ENCODE data around the gene SMARCD1.
"Not testable (repeated sequence)": the region's sequence is repeated elsewhere in the genome, so short reads cannot be mapped to it uniquely, and the experiment has no call there.

The SMARCD1 gene

DNA sequence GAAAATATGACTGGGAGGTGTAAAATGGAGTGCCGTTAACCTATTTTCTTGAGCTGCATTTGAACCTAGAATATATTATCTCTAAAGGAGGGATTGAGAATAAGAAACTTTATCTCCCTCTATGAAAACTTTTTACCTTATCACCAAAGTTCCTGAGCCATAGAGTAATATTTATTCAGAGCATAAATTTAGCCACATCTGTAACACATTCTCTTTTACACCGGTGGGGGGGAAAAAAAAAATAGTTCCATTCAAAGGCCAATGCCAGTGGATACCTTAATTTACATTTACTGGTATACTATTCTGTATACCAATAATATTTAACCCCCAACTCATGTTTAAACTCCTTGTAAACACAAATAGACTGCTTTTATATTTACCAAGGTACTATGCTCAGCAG lies 60.3 kb downstream of the SMARCD1 start:
- Histone ChIP-seq H3K4me2 (ENCODE audit: low read depth, low read length) (no peak overlapping the region), H3K79me2 (ENCODE audit: low read length) (no peaks in the 10 kb centered on the region), H3K4me3 (ENCODE audit: low read length) (no peak overlapping the region), H4K20me1 (ENCODE audit: insufficient read depth, low read length) (no peaks in the 10 kb centered on the region), H2AFZ (ENCODE audit: low read length) (no peak overlapping the region), H3K9ac (ENCODE audit: low read length) (no peak overlapping the region), H3K9me2 (replicated peaks; ENCODE audit: insufficient read depth, low read length) (no peaks in the 10 kb centered on the region), H3F3A (ENCODE audit: insufficient read depth, low read length) (no peaks in the 10 kb centered on the region), H3K36me3 (replicated peaks; ENCODE audit: insufficient read depth, low read length) (no peaks in the 10 kb centered on the region), H3K27me3 (replicated peaks; ENCODE audit: insufficient read depth, low read length) (no peaks in the 10 kb centered on the region), H3K9me3 (replicated peaks; ENCODE audit: insufficient read depth, low read length) (no peaks in the 10 kb centered on the region), H3K27ac (ENCODE audit: low read length) (no peak overlapping the region), H3K4me1 (ENCODE audit: low read length) (no peaks in the 10 kb centered on the region)
- no peak for DNase-seq
- no peak for TF ChIP-seq EZH2phosphoT487 (IDR thresholded peaks at IDR 0.05; ENCODE audit: low read length)
- TF ChIP-seq, protein P1, sequence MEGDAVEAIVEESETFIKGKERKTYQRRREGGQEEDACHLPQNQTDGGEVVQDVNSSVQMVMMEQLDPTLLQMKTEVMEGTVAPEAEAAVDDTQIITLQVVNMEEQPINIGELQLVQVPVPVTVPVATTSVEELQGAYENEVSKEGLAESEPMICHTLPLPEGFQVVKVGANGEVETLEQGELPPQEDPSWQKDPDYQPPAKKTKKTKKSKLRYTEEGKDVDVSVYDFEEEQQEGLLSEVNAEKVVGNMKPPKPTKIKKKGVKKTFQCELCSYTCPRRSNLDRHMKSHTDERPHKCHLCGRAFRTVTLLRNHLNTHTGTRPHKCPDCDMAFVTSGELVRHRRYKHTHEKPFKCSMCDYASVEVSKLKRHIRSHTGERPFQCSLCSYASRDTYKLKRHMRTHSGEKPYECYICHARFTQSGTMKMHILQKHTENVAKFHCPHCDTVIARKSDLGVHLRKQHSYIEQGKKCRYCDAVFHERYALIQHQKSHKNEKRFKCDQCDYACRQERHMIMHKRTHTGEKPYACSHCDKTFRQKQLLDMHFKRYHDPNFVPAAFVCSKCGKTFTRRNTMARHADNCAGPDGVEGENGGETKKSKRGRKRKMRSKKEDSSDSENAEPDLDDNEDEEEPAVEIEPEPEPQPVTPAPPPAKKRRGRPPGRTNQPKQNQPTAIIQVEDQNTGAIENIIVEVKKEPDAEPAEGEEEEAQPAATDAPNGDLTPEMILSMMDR (IDR thresholded peaks at IDR 0.05; ENCODE audit: low read length) = no peak

DNA sequence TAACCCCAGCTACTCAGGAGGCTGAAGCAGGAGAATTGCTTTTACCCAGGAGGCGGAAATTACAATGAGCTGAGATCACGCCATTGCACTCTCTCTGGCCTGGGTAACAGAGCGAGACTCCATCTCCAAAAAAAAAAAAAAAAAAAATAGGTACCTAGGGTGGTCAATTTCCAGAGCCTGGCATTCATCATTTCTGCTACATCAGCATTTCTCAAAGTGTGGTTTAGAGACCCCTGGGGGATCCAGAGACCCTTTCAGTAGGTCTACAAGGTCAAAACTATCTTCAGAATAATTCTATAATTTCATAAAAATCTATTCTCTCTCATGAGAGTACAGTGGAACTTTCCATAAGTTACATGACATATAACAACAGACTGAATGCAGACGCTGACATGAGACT lies 62.1 kb downstream of the SMARCD1 start:
- Histone ChIP-seq H3K9me3 (replicated peaks; ENCODE audit: insufficient read depth, low read length) (no peaks in the 10 kb centered on the region), H3K4me3 (ENCODE audit: low read length) (no peak overlapping the region), H3K4me1 (ENCODE audit: low read length) (no peaks in the 10 kb centered on the region), H3K27me3 (replicated peaks; ENCODE audit: insufficient read depth, low read length) (no peaks in the 10 kb centered on the region), H3K9ac (ENCODE audit: low read length) (no peak overlapping the region), H3K36me3 (replicated peaks; ENCODE audit: insufficient read depth, low read length) (no peaks in the 10 kb centered on the region), H3F3A (ENCODE audit: insufficient read depth, low read length) (no peaks in the 10 kb centered on the region), H3K4me2 (ENCODE audit: low read depth, low read length) (no peak overlapping the region), H2AFZ (ENCODE audit: low read length) (no peak overlapping the region), H3K79me2 (ENCODE audit: low read length) (no peaks in the 10 kb centered on the region), H3K27ac (ENCODE audit: low read length) (no peak overlapping the region), H3K9me2 (replicated peaks; ENCODE audit: insufficient read depth, low read length) (no peaks in the 10 kb centered on the region), H4K20me1 (ENCODE audit: insufficient read depth, low read length) (no peaks in the 10 kb centered on the region)
- DNase-seq = no peak
- TF ChIP-seq, protein P1 (IDR thresholded peaks at IDR 0.05; ENCODE audit: low read length) = no peak
- TF ChIP-seq EZH2 (optimal IDR thresholded peaks at IDR 0.05; ENCODE audit: low read depth, low read length) = no peak
- no peak for TF ChIP-seq EZH2phosphoT487 (IDR thresholded peaks at IDR 0.05; ENCODE audit: low read length)

DNA sequence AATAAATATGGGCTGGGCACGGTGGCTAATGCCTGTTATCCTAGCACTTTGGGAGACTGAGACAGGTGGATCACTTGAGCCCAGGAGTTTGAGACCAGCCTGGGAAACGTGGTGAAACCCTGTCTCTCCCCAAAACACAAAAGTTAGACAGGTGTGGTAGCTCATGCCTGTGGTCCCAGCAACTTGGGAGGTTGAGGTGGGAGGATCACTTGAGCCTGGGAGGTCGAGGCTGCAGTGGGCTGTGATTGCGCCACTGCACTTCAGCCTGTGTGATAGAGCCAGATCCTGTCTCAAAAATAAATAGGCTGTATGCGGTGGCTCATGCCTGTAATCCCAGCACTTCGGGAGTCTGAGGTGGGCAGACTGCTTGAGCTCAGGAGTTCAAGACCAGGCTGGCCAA lies 62.9 kb downstream of the SMARCD1 start:
- H3K4me2 ChIP-seq (ENCODE audit: low read depth, low read length); H3K9me2 ChIP-seq (replicated peaks; ENCODE audit: insufficient read depth, low read length); H3K9me3 ChIP-seq (replicated peaks; ENCODE audit: insufficient read depth, low read length); H3K36me3 ChIP-seq (replicated peaks; ENCODE audit: insufficient read depth, low read length); H3K9ac ChIP-seq (ENCODE audit: low read length); H2AFZ ChIP-seq (ENCODE audit: low read length); H3K4me1 ChIP-seq (ENCODE audit: low read length); H3K27me3 ChIP-seq (replicated peaks; ENCODE audit: insufficient read depth, low read length); H4K20me1 ChIP-seq (ENCODE audit: insufficient read depth, low read length); H3K4me3 ChIP-seq (ENCODE audit: low read length); DNase-seq; H3K79me2 ChIP-seq (ENCODE audit: low read length); H3K27ac ChIP-seq (ENCODE audit: low read length); H3F3A ChIP-seq (ENCODE audit: insufficient read depth, low read length): not testable (repeated sequence)

DNA sequence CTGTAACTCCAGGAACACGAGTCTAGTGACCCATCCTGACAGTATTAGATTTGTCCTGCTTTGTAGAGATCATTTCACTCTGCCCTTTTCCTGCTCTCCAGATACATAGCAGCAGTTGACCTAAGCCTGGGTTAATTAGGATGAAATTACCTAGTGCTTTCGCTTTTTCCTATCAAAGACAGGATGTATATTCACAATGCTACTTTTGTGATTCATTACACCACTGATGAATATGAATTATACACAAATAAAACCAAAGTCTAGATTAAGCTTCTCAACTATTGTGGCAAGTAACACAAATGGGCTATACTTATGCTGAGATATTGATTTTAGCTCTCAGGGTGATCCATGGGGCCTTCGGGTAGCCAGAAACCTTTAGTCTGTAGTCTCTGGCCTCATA lies 64.2 kb downstream of the SMARCD1 start:
- no peaks in the 10 kb centered on the region for H3K36me3 ChIP-seq (replicated peaks; ENCODE audit: insufficient read depth, low read length)
- H3K79me2 ChIP-seq (ENCODE audit: low read length) = no peaks in the 10 kb centered on the region
- H3K9me2 ChIP-seq (replicated peaks; ENCODE audit: insufficient read depth, low read length) = no peaks in the 10 kb centered on the region
- H4K20me1 ChIP-seq (ENCODE audit: insufficient read depth, low read length) = no peaks in the 10 kb centered on the region
- no peak overlapping the region for H3K9ac ChIP-seq (ENCODE audit: low read length)
- TF ChIP-seq, protein P1 (IDR thresholded peaks at IDR 0.05; ENCODE audit: low read length) = no peak
- no peak for TF ChIP-seq EZH2 (optimal IDR thresholded peaks at IDR 0.05; ENCODE audit: low read depth, low read length)
- TF ChIP-seq EZH2phosphoT487 (IDR thresholded peaks at IDR 0.05; ENCODE audit: low read length) = no peak
- H2AFZ ChIP-seq (ENCODE audit: low read length) = no peak overlapping the region
- H3K27me3 ChIP-seq (replicated peaks; ENCODE audit: insufficient read depth, low read length) = no peaks in the 10 kb centered on the region
- H3K4me1 ChIP-seq (ENCODE audit: low read length) = no peaks in the 10 kb centered on the region
- no peaks in the 10 kb centered on the region for H3F3A ChIP-seq (ENCODE audit: insufficient read depth, low read length)
- no peak overlapping the region for H3K4me3 ChIP-seq (ENCODE audit: low read length)
- no peak for DNase-seq
- H3K9me3 ChIP-seq (replicated peaks; ENCODE audit: insufficient read depth, low read length) = no peaks in the 10 kb centered on the region
- H3K4me2 ChIP-seq (ENCODE audit: low read depth, low read length) = no peak overlapping the region
- no peak overlapping the region for H3K27ac ChIP-seq (ENCODE audit: low read length)

Data from MM.1S (cell line).